GM18909 (cell line): ENCODE data around the gene TMEM187.

Experiments
- ATAC-seq: cut with Tn5 transposase; IDR thresholded peaks from one replicate; pipeline ENCODE4 v1.9.1; 2021; ENCODE audit warnings: mild to moderate bottlenecking; ENCODE audit not compliant: unreplicated experiment, poor library complexity

TMEM187 gene

DNA sequence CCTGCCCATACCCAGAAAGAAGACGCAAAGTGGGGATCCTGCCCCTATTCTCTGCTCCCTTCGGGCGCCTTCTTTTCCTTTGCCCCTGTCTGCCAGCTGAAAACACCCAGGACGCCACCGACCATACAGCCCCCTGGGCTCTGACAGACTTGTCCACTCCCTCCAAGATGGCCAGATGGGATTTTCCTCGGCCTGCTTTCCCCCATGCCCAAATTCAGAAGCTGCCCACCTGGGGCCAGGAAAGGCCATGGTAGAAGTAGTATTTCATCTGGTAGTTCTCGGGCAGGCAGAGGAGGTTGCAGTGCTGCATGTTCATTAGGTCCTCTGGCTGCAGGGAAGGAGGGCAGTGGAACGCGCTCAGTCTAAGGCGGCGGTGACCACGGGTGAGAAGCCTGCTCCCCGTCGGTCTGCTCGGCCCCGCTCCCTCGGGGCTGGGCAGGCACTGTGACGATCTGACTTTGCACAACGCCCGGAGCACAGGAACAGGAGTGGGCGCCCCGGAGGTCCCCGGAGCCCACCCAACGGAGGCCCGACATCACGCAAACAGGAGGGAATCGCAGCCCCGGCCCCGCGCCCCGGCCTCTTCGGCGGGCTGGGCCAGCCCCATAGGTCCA lies 38.3 kb upstream of the TMEM187 start:
- no peak for ATAC-seq

DNA sequence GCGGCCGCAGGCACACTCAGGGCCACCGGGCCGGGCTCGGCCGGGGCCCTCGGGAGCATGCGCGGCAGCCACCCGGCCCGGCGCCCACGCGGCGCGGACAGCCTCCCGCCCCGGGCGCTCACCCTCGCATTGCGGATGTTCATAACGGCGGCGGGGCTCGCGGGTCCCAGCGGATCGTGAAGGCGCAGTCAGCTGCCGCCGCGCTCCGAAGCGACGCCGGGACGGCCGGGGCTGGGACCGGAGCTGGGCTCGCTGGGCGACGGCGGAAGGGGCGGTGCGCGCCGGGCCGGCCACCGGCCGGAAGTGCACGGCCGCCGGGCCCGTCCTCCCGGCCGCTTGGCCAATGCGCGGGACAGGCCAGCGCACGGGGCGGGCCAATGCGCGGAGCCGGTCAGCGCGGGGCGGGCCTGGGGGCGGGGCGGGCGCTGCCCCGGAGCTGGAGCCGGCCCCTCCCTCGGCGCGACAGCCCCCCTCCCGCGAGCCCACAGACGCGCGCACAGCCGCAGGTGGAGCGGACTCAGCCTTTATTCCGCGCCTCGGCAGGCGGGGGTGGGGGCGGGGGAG lies 37.7 kb upstream of the TMEM187 start, which contains the start of gene NAA10:
NAA10 (minus strand) TSS at position 276 of the 564 bp plus-strand sequence; CDS start at position 143, 133 bp downstream.
- peak; percentile 81 for ATAC-seq

DNA sequence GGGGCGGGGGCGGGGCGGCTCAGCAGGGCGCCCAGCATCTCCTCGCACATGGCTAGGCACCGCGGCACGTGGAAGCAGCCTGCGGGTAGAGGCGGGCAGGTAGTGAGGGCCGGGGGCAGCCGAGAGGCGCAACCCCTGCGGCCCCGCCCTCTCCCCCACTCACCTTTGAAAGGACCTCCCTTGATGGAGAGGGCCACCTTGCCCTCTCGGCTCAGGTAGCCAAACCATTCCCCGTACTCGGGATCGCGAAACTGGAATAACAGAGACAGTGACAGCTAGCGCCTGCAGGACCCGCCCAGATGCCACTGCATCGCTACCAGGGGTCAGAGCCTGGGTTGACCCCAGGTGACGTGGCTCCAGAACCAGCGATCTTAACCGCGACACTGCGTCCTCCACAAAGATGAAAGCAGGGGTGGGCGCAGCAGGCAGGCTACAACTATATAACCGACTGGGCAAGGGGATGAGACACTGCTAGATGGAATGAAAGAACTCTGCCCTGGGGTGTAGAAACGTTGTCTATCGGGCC lies 37.2 kb upstream of the TMEM187 start:
- no peak for ATAC-seq

DNA sequence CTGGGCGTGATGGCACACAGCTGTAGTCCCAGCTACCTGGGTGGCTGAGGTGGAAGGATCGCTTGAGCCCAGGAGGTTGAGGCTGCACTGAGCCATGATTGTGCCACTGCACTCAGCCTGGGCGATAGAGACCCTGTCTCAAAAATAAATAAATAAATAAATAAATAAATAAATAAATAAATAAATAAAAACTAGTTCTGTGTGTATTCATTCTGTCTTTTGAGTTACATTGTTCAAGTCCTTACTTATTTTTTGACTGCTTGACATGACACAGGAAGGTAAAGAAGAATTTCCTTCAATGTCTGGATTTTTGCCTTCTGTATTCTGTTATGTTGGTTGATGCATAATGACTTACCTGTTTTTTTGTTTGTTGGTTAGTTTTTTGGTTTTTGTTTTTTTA lies 35.5 kb upstream of the TMEM187 start:
- ATAC-seq = no peak

DNA sequence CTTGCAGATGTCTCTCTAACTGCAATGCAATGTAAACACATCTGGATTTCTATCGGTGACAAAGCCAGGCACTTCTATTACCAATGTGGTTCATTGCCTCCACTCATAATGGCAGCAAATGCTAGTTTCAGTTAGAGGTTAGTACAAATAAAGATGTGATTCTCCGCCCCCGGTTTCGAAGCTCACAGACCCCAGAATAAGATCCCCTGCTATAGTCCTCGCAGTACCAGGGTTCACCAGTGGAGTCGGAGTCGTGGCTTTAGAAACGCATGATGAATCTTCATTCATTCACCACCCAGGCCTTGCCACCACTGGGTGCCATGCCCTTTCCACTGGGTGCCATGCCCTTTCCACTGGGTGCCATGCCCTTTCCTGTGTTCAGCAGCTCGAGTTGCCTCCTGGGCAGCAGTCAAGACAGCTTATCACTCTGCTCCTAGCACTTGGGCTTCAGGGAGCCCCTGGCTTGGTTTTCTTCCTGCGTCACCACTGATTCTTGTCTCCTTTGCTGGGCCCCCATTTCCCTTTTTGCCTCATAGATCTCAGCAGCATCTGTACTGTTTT lies 34.2 kb upstream of the TMEM187 start:
- no peak for ATAC-seq

DNA sequence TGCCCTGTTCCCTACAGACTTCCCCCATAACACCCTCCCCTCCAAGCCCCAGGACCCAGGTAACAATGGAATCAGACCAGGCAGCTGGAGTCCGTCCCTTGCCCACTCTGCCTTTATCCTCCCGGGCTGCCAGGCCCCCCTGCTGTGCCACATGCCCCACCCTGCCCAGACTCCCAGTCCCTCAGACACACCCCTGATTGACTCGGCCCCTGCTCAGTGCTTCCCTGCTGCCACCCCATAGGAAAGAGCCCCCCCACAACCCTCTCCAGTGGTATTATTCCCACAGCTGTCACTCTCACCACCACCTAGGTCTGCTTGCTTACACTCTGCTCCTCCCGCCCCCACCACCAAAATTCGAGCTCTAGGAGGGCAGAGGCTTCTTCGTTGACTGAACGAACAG lies 33.0 kb upstream of the TMEM187 start:
- no peak for ATAC-seq

DNA sequence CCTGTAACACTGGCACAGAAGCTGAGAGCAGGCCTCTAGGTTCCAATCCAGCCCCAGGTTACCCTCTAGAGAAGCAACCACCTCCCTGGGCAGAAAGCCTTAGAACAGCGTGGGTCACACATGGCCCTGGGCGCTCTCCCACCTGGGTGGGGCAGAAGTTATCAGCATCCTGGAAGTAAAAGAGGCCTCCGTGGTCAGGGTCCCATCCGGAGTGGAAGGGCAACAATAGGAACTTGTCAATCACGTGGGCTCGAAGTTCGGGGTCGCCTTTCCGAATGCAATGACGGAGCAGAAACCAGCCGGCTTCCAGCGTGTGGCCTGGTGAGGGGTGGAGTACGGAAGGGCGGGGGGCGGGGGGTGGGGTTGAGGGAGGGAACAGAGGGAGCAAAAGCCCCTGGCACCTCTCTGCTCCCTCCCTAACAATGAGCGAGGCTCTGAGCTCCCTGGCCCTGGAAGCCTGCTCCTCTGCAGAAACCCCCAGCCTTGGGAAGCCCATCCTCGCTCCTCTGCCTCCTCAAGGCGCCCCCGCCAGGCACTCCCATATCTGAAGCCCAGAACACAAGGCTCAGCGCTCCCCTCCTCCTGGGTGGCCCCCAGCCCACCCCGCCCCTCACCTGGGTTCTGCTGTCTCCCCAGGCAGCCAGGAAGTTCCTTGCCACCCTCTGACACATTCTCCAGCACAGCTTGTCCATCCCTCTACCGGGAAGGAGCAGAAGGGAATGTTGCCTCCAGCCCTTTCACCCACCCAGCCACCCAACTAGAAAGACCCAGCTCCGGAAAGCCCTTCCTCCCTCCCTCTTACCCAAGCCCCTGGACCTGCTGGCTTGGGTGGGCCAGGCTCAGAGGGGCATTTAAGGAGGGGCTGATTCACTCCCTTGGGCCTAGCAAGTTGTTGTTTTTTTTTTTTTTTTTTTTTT lies 31.0 kb upstream of the TMEM187 start:
- ATAC-seq = no peak

DNA sequence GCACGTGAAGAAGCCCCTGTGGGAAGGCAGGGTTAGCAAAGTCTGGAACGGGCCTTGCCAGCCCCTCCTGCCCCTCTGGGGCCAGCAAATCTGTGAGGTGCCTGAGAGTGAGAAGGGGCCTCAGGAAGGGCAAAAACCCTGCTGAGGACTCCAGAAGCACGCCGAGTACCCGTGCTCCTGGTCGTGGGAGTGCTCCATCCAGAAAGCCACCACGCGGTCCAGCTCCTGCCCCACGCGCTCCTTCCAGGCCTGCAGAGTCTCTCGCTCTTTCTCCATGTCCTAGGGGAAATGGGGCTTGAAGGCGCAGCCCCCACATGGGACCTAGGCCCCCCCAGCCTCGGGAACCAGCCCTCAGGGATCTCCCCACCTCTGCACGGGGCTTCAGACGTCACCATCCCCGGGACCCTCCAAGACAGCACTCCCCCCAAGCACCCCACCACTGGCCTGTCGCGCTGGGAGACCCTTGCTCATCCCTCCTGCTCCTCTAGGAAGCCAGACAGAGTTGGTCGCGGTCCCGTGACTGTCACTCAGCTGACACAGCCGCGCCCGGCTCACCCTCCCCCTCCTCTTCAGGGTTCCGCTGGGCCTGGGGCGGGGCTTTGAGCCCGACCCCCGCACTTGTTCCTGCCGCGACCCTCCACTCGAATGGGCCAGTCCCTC lies 28.3 kb upstream of the TMEM187 start, which contains the start of gene RENBP:
RENBP (minus strand) TSS at position 504 of the 660 bp plus-strand sequence; CDS start at position 471, 33 bp downstream.
- no peak for ATAC-seq

DNA sequence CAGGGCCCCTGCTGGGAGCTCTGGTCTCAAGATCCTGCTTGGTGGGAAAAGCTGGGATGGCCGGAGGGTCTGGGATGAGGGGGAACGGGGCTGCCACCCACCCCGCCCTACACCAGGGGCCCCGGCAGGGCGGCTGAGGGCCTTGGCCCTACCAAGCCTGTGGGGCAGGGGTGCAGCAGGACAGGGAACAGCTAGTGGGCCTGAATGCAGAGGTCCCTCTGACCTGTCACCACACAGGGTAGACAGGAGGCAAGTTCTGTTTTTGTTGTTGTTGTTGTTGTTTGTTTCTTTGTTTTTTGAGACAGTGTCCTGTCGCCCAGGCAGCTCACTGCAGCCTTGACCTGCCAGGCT lies 27.8 kb upstream of the TMEM187 start:
- no peak for ATAC-seq

DNA sequence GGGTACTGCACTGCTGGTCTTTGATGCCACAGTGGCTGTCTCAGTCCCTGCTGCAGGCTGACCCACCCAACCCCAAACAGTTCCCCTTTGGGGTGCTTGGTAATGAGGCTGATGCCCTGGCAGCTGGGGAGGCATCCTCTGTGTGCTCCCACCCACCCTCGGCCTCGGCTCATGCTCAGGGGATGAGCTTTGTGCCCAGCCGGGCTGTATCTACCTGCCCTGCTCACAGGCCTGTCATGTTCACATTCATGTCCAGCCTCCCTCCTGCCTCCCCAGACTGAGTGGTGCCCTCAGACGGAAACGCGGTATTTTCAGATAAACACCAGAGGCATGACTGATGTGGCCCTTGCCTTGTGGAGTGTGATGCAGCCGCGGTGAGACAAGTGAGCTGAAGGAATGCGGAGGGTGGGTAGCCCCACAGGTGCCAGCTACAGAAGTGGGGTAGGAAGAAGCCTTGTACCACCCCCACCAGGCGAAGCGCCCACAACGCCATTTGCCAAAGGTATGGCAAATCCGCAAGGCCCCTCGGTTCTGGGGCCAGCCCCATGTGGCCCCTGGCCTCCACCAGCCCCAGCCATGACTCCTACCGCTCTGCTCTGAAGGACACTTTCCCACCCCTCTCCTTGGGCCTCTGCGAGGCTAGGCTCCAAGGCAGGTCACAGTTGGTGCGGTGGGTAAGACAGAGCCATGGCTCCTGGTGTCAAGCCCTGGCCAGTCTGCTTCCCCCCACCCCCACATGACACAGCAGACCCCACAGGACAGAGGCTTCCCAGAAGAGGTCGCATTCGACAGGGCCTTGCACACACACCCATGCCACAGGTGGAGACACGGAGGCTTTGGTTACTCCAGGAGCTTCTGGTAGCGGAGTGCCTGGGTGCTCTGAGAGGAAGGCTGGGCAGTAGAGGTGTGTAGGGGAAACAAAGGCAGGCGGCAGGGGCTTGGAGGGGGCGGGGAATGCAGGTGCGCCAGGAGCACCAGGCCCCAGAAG lies 26.3 kb upstream of the TMEM187 start:
- no peak for ATAC-seq

DNA sequence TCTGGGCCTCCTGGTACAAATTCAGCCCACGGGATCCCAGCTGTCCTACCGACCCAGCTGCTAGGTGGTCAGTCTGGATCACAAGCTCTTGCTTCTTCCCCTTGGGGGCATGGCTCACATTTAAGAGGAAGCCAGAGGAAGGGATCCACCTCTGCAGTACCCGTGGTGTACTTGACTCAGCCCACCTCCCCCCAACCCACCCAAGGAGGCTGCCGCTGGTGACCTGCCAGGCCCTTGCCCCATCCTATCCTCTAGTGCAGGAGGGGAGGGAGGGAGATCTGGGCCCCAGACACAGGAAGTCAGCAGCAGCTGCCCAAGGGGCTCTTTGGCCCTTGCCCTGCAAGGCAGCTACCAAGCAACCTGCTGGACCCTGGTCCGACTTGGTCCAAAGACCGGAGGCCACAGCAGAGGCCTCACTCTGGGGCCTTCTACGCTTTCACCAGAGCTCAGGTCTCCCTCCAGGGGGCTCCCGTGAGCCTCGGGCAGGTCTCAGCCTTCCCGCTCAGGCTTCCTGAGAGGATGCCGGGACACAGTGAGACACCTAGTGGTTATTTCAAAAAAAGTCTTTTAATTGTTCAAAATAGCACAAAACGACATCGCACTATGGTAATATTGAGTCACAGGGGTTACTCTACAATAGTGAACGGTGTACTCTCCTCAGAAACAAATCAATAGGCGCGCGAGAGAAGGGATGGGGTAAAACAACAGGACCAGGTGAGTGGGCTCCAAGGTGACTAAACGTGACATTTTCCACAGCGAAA lies 25.4 kb upstream of the TMEM187 start:
- ATAC-seq = peak; percentile 79

DNA sequence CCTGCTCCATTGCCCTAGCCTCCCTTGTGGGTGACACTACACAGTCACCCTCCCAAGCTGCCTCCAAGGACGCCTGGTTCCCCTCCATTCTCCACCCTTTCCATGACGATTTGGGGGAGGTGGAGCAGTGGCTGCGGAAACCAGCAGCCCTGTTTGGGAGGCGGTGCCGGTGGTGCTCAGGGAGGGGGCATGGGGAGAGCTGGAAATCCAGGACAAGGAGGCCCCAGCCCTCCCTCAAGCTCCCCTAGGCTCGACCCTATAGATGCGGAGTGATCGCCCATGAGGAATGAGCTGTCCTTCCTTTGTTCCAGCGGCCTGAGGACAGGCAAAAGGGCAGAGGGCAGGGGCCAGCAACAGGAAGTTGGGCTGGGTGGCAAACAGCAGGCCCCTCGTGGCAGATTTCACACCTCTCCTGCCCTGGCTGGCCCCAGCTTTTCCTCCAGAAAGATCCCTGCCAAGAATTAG lies 24.5 kb upstream of the TMEM187 start:
- no peak for ATAC-seq

DNA sequence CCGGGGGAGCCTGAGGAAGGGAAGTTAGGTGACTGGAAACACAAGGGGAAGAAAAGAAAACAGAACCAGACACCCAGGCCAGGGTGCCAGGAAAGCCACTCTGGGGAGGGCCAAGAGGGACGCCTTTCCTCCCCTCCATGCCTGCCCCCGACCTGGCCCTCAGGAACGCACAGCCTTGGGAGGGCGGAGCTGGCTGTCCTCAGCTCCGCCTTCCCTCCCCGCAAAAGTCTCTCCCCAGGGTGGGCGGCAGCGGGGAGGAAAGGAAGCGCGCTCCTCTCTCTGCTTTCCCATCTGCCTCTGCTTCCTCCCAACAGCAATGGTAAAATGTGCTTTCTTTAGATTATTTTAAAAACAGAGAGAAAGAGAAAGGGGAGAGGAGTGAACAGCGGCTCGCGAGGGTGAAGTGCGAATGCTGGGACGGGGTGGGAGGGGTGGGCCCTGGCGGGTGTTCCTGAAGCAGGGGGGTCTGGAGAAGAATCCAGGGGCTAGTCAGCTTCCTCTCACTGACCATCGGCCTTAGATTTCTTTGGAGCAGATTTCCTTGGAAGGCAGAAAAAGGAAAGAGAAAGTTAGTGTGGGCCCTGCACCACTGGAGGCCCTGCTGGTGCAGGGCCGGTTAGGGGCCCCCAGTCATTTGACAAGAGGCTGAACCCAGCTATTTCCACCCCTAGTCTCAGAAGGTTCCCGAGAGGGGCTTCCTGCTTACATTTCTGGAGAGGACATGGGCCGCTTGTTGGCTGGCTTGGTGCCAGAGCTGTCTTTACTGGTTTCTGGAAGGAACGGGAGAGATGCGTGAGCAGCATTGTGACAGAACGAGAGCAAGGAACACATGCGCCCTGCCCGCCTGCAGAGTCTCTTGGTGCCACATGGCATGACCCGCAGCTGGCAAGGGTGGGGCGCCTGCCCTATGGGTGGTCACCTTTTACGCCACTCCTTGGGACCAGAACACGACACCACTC lies 23.4 kb upstream of the TMEM187 start:
- no peak for ATAC-seq

DNA sequence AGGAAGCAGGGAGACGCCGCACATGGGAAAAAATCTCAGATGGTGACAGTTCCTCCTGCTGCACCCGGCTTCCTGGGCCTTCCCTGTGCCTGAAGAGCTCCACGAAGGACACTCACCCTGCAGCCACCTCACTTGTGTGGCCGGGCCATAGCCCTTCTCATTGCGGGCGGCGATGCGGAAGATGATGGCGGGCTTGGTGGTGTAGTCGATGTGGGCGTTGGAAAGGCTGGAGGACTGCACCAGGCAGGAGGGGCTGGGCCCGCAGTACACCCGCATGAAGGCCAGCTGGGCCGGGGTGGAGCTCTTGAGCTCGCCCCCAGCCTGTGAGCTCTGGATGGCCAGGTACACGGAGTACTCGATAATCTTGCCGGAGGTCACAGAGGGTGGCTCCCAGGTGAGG lies 22.4 kb upstream of the TMEM187 start:
- ATAC-seq = no peak

DNA sequence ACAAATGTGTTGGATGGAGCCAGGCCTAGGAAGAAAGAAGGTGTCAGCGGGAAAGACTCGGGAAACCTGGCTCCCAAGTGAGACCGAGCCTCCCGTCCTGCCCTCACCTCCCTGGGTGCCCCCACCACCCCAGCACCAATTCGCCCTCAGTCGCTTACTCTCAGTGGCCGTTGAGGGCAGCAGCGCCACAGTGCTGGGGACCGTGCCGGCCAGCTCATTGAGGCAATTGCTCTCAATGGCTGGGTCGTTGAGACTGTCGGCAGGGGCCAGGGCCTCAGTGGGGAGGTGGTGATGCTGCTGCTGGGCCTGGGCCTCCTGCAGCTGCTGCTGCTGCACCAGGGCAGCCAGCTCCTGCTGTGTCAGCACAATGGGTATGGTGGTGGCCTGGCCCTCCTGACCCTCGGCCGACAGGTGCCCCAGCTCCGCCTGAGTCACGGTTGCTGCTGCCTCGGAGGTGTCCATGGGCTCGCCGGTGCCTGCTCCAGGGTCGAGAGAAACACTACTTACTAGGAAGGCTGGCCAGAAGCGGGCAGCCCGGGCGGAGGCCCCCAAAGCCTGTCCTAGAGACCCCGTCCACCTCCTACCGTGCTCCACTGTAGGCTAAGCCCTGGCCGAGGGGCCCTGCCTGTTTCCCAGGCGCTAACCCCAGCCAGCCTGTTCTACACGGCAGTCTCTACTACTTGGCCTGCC lies 20.7 kb upstream of the TMEM187 start:
- no peak for ATAC-seq

DNA sequence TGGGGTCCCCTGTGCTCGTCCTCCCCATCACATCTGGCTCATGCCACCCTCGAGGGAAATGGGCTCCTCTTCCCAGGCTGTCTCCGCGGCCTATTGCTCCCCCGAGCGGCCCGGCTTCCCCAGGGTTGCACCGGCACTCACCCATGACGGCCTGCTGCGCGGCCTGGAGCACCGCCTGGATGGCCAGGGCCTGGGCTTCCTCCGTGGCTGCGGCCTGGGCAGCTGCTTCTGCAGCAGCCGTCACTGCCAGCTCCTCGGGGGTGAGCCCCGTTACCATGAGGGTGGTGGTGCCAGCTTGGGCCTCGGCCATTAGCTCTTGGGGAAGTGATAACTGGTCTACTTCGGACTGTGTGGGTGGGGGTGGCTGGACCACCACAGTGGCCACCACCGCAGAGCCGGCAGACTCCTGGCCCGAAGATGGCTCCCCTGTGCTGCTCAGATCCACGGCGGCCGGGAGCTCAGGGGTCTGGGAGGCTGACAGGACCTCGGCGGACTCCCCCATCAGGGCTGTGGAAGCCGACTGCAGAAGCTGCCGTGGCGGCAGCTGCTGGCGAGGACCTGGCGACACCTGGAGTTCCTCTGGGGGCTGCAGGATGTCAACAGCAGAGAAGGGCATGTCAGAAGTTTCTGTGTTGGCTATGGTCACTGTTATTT lies 20.1 kb upstream of the TMEM187 start:
- ATAC-seq = no peak
